Measurements from ENCODE around the gene NPIPB5. TPM values are rescaled to one million over a fixed set of nuclear protein-coding genes. Genes with fewer than 3 reads are reported as not detected.
"Not testable (repeated sequence)": the region's sequence is repeated elsewhere in the genome, so short reads cannot be mapped to it uniquely, and the experiment has no call there.

NPIPB5 gene
- polyA plus RNA-seq (ENCODE audit: insufficient read length in 3 of 3), result 100 to 1,000 TPM in 2 of 3 donors, 10 to 100 TPM in 1; 54.4 to 340 (median 284) TPM
- long read RNA-seq, donor 1, result 0 reads
- long read RNA-seq, donor 2, result 0 reads
- long read RNA-seq, donor 3, result 0 reads
- long read RNA-seq, donor 4, partial matches to known transcripts, result 0 of 1 reads
- long read RNA-seq, donor 4, other reads (novel, unspliced or antisense), result 0 of 1 reads
- long read RNA-seq, donor 5, result 0 reads
- long read RNA-seq, donor 6, partial matches to known transcripts, result 11 of 15 reads
- long read RNA-seq, donor 6, other reads (novel, unspliced or antisense), result 0 of 15 reads
- long read RNA-seq, donor 7, partial matches to known transcripts, result 0 of 1 reads
- long read RNA-seq, donor 7, other reads (novel, unspliced or antisense), result 0 of 1 reads
- long read RNA-seq, donor 8, result 0 reads
- long read RNA-seq, donor 9, result 0 reads
- long read RNA-seq, donor 10, partial matches to known transcripts, result 17 of 18 reads
- long read RNA-seq, donor 10, other reads (novel, unspliced or antisense), result 0 of 18 reads
- long read RNA-seq, donor 11, result 0 reads
- long read RNA-seq, donor 12, partial matches to known transcripts, result 6 of 10 reads
- long read RNA-seq, donor 12, other reads (novel, unspliced or antisense), result 0 of 10 reads
- long read RNA-seq, donor 13, transcript NPIPB5-206 (3 exons, 852 nt), result major isoform, 10 of 49 reads
- long read RNA-seq, donor 13, partial matches to known transcripts, result 38 of 49 reads
- long read RNA-seq, donor 13, other reads (novel, unspliced or antisense), result 0 of 49 reads
- long read RNA-seq, donor 14, result 0 reads
- long read RNA-seq, donor 15, result 0 reads
- long read RNA-seq, donor 16, result 0 reads

DNA sequence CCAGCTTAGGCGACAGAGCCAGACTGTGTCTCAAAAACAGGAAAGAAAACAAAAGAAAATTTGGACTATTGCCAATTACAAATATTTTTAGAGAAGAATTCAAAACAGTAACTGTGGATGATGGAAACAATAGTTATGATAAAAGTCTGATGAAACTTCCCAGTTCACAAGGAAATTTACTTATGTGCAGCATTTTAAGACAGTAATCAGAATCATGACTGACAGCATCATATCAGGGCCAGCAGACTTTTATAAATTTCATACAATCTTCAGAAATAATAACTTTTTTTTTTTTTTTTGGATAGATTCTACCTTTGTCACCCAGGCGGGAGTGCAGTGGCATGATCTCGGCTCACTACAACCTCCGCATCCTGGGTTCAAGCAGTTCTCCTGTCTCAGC lies at the start of gene NPIPB5:
Gene NPIPB5, plus strand, starts transcription at position 301 of the 400 bp plus-strand sequence. CDS start 2,911 bp downstream, outside the sequence.
- DNase-seq, result not testable (repeated sequence)

- not testable (repeated sequence) for DNase-seq
Measured at GRCh38 chr16:22468846-22469245, 41.8 kb upstream of the NPIPB5 start.

- not testable (repeated sequence) for DNase-seq
Measured at GRCh38 chr16:22537996-22538395, 27.3 kb downstream of the NPIPB5 start.

GRCh38 chr16:22544809-22545208 lies 34.1 kb downstream of the NPIPB5 start:
- DNase-seq, result not testable (repeated sequence)

GRCh38 chr16:22546630-22547029 lies 35.9 kb downstream of the NPIPB5 start:
- not testable (repeated sequence) for DNase-seq

DNA sequence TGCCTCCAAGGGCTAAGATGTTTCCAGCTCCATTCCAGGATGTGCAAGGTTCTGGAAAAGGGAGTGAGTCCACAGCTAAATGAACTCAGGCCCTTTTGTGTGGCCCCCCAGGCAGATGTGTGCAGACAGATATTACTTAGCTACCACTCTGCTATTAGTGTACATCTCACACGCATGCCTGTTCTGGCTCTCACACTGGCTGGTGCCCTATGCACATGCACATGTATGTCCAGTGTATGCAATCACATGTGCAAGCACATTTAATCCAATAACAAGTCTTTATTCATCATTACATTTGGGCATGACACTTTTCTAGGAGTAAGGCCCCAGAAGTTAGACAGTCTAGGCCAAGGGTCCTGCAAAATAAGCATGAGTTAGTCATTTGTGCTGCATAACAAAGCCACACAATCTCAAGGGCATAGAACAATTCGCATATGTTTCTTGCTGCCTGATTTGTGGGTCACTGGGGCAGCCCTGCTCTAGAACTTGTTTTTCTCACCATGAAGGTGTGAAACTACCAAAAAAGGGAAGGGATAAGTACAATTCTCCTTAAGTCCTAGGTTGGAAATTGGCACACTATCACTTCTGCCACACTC lies 36.6 kb downstream of the NPIPB5 start:
- not testable (repeated sequence) for DNase-seq

DNA sequence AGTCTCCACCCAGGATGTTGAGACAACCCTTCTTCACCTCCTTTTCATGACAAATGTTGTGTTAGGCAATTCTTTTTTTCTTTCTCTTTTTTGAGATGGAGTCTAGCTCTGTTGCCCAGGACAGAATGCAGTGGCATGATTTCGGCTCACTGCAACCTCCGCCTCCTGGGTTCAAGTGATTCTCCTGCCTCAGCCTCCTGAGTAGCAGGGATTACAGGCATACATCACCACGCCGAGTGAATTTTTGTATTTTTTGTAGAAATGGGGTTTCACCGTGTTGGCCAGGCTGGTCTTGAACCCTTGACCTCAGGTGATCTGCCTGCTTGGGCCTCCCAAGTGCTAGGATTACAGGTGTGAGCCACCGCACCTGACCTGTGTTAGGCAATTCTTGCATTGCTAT lies 39.2 kb downstream of the NPIPB5 start:
- not testable (repeated sequence) for DNase-seq

- not testable (repeated sequence) for DNase-seq
Measured at GRCh38 chr16:22551143-22551542, 40.5 kb downstream of the NPIPB5 start.

DNA sequence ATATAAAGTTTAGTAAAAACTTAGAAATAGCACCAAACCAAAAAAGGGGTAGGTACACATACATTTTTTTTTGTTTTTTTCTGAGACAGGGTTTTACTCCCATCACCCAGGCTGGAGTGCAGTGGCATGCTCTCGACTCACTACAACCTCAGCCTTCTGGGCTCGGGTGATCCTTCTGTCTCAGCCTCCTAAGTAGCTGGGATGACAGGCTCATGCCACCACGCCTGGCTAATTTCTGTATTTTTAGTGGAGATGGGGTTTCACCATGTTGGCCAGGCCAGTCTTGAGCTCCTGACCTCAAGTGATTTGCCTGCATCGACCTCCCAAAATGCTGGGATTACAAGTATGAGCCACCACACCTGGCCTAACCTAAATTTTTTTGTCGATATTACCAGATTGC lies 41.0 kb downstream of the NPIPB5 start:
- not testable (repeated sequence) for DNase-seq

GRCh38 chr16:22556759-22557158 lies 46.1 kb downstream of the NPIPB5 start:
- DNase-seq, result not testable (repeated sequence)

Other genes starting within 250 kb of the NPIPB5 start
- gene POLR3E, start 213.5 kb upstream of the NPIPB5 start, polyA plus RNA-seq (ENCODE audit: insufficient read length in 3 of 3), result 10 to 100 TPM; 50.7 to 67.6 (median 61.0) TPM
- 10 to 100 TPM; 31.0 to 33.0 (median 31.2) TPM for gene CDR2, start 136.3 kb upstream of the NPIPB5 start, polyA plus RNA-seq (ENCODE audit: insufficient read length in 3 of 3)